GM18870 (cell line): Measurements from ENCODE around the gene ZSWIM2.
"Not testable (repeated sequence)": the region's sequence is repeated elsewhere in the genome, so short reads cannot be mapped to it uniquely, and the experiment has no call there.

Experiments used
- ATAC-seq: cut with Tn5 transposase; IDR thresholded peaks from one replicate; pipeline ENCODE4 v1.9.1; 2021; ENCODE audit warnings: moderate library complexity; ENCODE audit not compliant: unreplicated experiment

Gene ZSWIM2

DNA sequence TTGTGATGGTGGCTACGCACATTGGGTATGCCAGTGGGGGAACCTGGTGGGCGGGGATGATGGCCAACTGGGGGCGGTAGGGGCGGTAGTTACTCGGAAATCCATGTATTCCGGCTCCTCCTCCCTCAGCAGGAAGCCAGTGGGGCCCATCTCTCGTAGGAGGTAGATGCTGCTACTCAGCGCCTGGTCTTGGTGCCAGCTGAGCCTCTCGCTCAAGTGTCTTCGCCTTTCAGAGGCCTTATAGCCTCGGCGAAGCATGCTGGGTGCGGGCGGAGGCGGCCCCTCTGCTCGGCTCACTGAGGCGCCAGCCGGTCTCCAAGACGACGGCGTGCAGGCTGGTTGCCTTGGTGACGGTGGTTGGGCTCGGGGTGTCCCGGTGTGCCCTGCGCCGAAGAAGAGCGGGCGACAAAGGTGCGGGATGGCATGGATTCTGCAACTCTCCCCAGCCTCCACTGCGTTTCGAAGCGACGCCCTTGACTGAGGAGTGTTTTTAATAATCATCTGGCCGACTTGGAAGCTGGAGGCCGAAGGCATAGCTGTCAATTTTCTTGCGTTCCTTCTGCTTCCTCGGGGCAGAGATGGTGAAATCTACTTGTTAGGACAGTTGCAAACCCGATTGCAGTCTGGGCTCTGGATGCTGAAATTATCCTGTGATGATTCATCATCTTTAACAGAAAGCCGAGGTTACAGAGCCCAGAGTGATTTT lies at the start of gene ZSWIM2:
Gene ZSWIM2 (minus strand): TSS at position 298 of the 706 bp plus-strand sequence. CDS start 40 bp downstream, at position 258.
- ATAC-seq = peak; percentile 77

GRCh38 chr2:186896220-186896619 lies 47.2 kb upstream of the ZSWIM2 start:
- not testable (repeated sequence) for ATAC-seq

DNA sequence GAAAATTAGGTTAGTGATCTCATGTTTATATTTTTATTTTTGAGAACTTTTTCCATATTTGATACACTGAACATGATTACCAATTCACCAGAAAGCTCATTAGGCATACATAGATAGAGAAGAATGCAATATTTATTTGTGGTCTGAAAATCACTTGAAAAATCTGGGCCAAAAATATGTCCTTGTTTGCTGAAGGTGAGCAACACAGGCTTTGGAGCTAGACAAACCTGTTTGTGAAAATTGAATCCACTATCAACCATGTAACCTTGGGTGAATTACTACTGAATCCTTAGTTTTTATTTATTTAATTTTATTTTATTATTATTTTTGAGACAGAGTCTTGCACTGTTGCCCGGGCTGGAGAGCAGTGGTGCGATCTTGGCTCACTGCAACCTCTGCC lies 46.5 kb upstream of the ZSWIM2 start:
- ATAC-seq = no peak

DNA sequence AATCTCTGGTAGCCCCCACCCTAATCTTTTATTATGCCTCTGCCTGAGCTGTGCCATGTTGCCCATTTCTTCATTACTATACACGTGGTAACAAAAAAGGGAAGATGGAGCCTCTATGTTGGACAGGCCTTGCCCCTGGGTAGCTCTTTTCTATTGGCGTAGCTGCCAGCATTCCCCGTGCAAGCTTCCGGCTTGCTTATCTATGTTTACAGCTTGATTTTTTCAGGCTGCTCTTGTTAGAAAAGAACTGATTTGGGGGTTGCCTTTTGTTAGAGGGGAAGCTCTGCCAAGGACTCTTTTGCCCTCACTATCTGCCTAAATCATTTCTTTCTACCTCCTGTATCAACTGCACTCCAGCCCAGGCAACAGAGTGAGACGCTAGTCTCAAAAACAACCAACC lies 45.5 kb upstream of the ZSWIM2 start:
- ATAC-seq = no peak

- ATAC-seq = no peak
Measured at GRCh38 chr2:186892821-186893220, 43.9 kb upstream of the ZSWIM2 start.

GRCh38 chr2:186891185-186891621 lies 42.2 kb upstream of the ZSWIM2 start:
- no peak for ATAC-seq

GRCh38 chr2:186889101-186889879 lies 40.3 kb upstream of the ZSWIM2 start:
- no peak for ATAC-seq

- ATAC-seq = peak; percentile 47
Measured at GRCh38 chr2:186887107-186888090, 38.4 kb upstream of the ZSWIM2 start.

- ATAC-seq = no peak
Measured at GRCh38 chr2:186884587-186884986, 35.6 kb upstream of the ZSWIM2 start.

DNA sequence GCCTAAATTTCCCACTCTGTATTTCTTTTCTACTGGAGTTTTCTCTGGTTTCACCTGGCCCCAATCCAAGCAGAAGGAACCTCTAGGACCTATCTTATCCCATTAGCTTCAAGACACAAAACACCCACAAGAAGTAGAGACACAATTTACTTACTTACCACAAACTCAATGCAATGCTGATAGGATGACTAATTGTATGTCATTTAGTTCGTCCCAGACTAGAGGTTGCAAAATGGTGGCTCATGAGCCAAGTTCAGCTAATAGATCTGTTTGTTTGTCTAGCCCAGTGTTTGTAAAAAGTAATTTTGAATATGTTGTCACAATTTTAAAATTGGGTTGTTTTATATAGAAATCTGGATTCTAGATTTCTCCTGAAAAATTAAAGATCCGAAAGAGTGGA lies 34.7 kb upstream of the ZSWIM2 start:
- no peak for ATAC-seq

- no peak for ATAC-seq
Measured at GRCh38 chr2:186882511-186883071, 33.6 kb upstream of the ZSWIM2 start.

GRCh38 chr2:186881660-186882059 lies 32.7 kb upstream of the ZSWIM2 start:
- no peak for ATAC-seq

- no peak for ATAC-seq
Measured at GRCh38 chr2:186879312-186879711, 30.3 kb upstream of the ZSWIM2 start.

DNA sequence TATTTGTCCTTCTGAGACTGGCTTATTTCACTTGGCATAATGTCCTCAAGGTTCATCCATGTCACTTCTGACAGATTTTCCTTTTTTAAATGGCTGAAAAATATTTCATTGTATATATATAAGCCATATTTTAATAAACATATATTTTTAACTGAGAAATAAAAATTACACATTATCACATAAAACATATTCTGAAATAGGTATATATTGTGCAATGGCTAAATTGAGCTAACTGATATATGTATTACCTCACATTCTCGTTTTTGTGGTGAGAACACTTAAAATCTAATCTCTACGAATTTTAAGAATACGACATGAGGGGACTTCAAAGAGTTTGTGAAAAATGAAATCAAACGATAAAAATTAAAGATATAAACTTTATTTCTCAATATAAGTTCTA lies 25.7 kb upstream of the ZSWIM2 start:
- ATAC-seq = no peak

- ATAC-seq = no peak
Measured at GRCh38 chr2:186871881-186872280, 22.9 kb upstream of the ZSWIM2 start.

DNA sequence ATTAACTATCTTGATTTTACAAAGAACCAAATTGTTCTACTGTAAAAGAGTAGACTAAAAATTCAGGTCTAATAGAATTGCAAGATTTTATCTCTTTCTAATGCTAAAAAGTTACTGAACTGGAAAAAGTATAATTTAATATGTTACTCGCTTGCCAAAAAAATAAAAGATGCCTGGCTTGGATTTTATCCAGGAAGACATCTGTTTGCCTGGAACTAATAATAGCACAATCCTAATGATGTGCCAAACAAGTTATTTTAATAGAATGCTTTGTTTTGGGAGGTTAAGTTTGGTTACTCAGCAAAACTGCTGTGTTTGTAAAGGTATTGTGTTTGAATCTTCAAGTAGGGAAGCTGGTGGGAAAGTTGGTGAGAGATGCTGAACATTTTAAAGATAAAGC lies 19.4 kb upstream of the ZSWIM2 start:
- no peak for ATAC-seq

DNA sequence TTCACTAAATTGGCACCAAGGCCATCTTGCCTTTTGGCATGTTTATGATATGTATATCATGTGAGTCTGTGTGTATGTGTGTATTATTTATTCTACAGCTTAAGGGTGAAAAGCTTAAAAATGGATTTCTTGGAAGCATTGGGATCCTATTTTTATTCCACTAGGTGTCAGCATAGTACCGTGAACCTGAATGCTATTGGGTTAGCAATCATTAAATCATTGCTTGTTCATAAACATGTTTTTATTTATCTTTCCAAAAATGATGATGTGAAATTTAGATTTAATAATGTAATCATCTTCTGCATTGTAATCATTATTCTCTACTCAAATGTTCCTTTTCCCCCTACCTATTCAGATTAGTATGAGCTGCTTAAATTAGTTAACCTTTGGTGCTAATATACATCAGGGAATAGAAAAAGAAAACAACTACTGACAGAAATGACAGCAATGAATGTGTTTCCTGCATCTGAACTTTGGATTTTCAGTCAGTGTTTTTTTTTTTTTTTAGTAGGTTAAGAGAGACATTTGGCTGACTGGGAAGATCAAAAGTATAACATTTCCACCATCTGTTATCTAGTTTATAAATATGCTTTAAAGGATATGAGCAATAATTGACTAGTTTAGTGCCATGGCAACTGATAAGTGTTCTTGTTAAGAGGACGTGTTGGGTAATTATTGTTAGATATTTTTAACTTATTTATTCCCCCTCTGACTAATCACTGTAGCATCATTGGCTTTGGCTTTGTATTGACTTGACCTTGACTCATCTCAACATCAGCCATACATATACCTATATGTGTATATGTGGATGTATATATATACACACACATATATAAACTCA lies 14.1 kb upstream of the ZSWIM2 start:
- peak; percentile 52 for ATAC-seq

DNA sequence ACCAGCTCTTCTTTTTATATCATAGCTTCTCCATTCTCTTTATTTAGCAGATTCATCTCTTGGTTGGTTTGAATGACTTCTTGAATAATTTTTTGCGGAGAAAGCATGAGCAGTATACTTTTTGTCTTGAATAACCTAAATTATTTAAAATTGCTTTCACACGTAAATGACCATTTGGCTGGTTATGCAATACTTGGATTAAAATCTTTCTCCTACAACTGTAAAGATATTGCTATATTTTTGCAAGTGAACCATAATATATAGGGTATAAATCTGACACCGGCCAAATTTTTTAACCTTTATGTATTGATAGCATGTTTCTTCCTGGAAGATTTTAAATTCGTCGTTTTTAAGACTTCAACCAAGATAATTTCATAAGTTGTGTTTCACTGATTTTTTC lies 6.2 kb upstream of the ZSWIM2 start:
- ATAC-seq = no peak

GRCh38 chr2:186853951-186854350 lies 5.0 kb upstream of the ZSWIM2 start:
- no peak for ATAC-seq

GRCh38 chr2:186852508-186852907 lies 3.5 kb upstream of the ZSWIM2 start:
- no peak for ATAC-seq
